HFFc6 (cell line): ENCODE results near the gene TCHHL1. TPM values are rescaled to one million over a fixed set of nuclear protein-coding genes. Genes with fewer than 3 reads are reported as not detected.

Source experiments
- DNase-seq: peaks from one replicate; pipeline ENCODE4 v3.0.0-alpha.2; 2018
- H3K27ac Mint-ChIP-seq: 2 replicates; pipeline ENCODE4 v1.8.0; 2020; ENCODE audit warnings: mild to moderate bottlenecking, mixed read lengths
- H3K27me3 Mint-ChIP-seq: 2 replicates; pipeline ENCODE4 v1.8.0; 2021; ENCODE audit warnings: mild to moderate bottlenecking, moderate library complexity, mixed read lengths; ENCODE audit not compliant: insufficient read depth
- H3K36me3 Mint-ChIP-seq: 2 replicates; pipeline ENCODE4 v1.8.0; 2021; ENCODE audit warnings: low read depth, mixed read lengths
- H3K4me1 Mint-ChIP-seq: 2 replicates; pipeline ENCODE4 v1.8.0; 2020; ENCODE audit warnings: low read depth, mixed read lengths
- H3K4me3 Mint-ChIP-seq: 2 replicates; pipeline ENCODE4 v1.8.0; 2020; ENCODE audit warnings: mild to moderate bottlenecking, moderate library complexity, mixed read lengths
- H3K9me3 Mint-ChIP-seq: 2 replicates; pipeline ENCODE4 v1.8.0; 2020; ENCODE audit warnings: mild to moderate bottlenecking, mixed read lengths
- CTCF ChIP-seq: fragments of 200-600 bp; sonication (generic); IDR thresholded peaks from 2 replicates; pipeline ENCODE4 v1.5.0; 2021; ENCODE audit warnings: antibody characterized with exemption, mild to moderate bottlenecking
- long read RNA-seq: library from polyadenylated mRNA; unstranded; transcript quantifications from one replicate; pipeline ENCODE4 v2.0.0, GENCODE V29; 2019
- total RNA-seq, 6 experiments: library from RNA; stranded (reverse); fragmentation: NEBNext Ultra II Directional; extraction: Animal tissue kit (Norgen Biotek cat#: 25700); gene quantifications; 2 replicates in 1 of 6; 3 replicates in 5 of 6; pipeline ENCODE4 v1.2.3, GENCODE V29; 2021

TCHHL1 gene
- total RNA-seq: not detected
- long read RNA-seq: 0 reads

- H3K27ac Mint-ChIP-seq: no peak within 1 kb of the TSS
- H3K4me1 Mint-ChIP-seq: no peaks in the 10 kb centered on the region
- no peaks in the 10 kb centered on the region for H3K9me3 Mint-ChIP-seq
- no peak for DNase-seq
- no peaks in the 10 kb centered on the region for H3K36me3 Mint-ChIP-seq
- no peak for TF ChIP-seq CTCF
- no peak within 1 kb of the TSS for H3K4me3 Mint-ChIP-seq
- H3K27me3 Mint-ChIP-seq: peaks cover 7% of the 10 kb centered on the region
These were observed at the start of gene TCHHL1 for GRCh38 chr1:152089014-152089674. Gene TCHHL1, minus strand, starts transcription at chr1:152089064. Its CDS starts 921 bp downstream, at chr1:152088143.

- peaks cover 8% of the 10 kb centered on the region; the same call in 1 of the 2 replicates for H3K27me3 Mint-ChIP-seq
These were observed 48.4 kb upstream of the TCHHL1 start for GRCh38 chr1:152137215-152137614.

GRCh38 chr1:152130186-152130585, 41.3 kb upstream of the TCHHL1 start:
- H3K27ac Mint-ChIP-seq: no peak overlapping the region
- no peaks in the 10 kb centered on the region for H3K9me3 Mint-ChIP-seq
- H3K4me3 Mint-ChIP-seq: no peak overlapping the region
- DNase-seq: no peak
- peaks cover 5% of the 10 kb centered on the region for H3K27me3 Mint-ChIP-seq
- H3K4me1 Mint-ChIP-seq: peaks cover 5% of the 10 kb centered on the region; the same call in 1 of the 2 replicates
- no peaks in the 10 kb centered on the region for H3K36me3 Mint-ChIP-seq
- TF ChIP-seq CTCF: no peak

More at GRCh38 chr1:152137215-152137614, 48.4 kb upstream of the TCHHL1 start:
- Mint-ChIP-seq H3K36me3 (no peaks in the 10 kb centered on the region), H3K27ac (no peak overlapping the region), H3K4me3 (no peak overlapping the region), H3K9me3 (no peaks in the 10 kb centered on the region), H3K4me1 (no peaks in the 10 kb centered on the region)
- DNase-seq: no peak
- no peak for TF ChIP-seq CTCF

- Mint-ChIP-seq H3K27ac (no peak overlapping the region), H3K36me3 (no peaks in the 10 kb centered on the region), H3K4me3 (no peak overlapping the region), H3K27me3 (peaks cover 13% of the 10 kb centered on the region), H3K4me1 (peaks cover 5% of the 10 kb centered on the region; the same call in 1 of the 2 replicates), H3K9me3 (no peaks in the 10 kb centered on the region)
- no peak for DNase-seq
- TF ChIP-seq CTCF: no peak
These were observed 38.8 kb upstream of the TCHHL1 start for GRCh38 chr1:152127673-152128072.

- H3K4me3 Mint-ChIP-seq: no peak overlapping the region
- H3K27ac Mint-ChIP-seq: no peak overlapping the region
- no peaks in the 10 kb centered on the region for H3K9me3 Mint-ChIP-seq
- DNase-seq: no peak
- H3K36me3 Mint-ChIP-seq: no peaks in the 10 kb centered on the region
- no peak for TF ChIP-seq CTCF
- H3K4me1 Mint-ChIP-seq: peaks cover 5% of the 10 kb centered on the region; the same call in 1 of the 2 replicates
- peaks cover 22% of the 10 kb centered on the region for H3K27me3 Mint-ChIP-seq
These were observed 37.1 kb upstream of the TCHHL1 start for GRCh38 chr1:152125834-152126443.
